Occipital lobe (tissue), 3 donors: Measurements from ENCODE around the gene CCNG2. TPM values are rescaled to one million over a fixed set of nuclear protein-coding genes. Genes with fewer than 3 reads are reported as not detected.
A peak's percentile ranks its signal among the peaks of the same experiment; 100 is the strongest.

Experiments used
- DNase-seq: peaks from one replicate; lab custom pipeline; 2025; lab: John Stamatoyannopoulos, UW
- small RNA-seq: library from RNA; depleted of rRNA; stranded (forward); fragments of <200 nt; gene quantifications from one replicate; pipeline ENCODE3, GENCODE V24; 2014
- total RNA-seq: library from RNA; depleted of rRNA; stranded (reverse); fragments of >200 nt; gene quantifications from one replicate; pipeline ENCODE4 v1.2.3, GENCODE V29; 2014

CCNG2 gene
- total RNA-seq, 1 donor from 2014 or later: 139 TPM

DNA sequence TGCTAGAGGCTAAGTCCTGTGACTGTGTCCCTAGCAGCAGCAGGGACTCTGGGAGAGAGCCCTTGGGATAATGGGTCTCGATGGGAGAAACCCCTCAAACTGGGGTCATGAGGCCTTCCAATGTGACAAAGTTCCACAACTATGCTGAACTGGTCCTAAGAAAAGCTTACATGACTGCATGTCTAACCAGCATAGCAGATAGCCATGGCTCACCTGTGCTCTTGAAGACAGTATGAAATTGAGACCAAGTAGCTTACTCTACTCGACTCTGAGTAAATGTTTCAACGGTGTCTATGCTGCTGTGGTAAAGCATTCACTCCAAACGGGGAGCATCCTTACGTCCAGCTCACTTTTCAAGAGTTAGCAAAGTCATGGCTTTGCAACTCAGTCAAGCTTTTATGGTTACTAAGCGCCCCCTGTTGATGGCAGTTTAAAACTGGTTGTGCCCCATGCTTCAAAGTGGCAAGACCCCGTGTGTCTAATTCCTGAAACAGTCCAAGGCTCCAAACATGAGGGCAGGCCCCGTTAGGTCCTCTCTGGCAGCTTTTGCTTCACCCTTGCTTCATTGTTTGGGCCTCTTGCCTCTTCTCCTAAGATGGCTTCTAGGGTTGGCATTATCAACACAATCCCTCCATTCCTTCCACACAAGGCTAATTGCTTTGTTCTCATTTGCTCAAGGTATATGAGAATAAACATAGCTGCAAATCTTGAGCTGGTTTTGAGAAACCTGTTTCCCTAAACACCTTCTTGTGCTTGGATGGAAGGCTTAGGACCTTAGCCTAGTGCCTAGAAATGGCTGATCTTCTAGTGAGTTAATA, 46.6 kb downstream of the CCNG2 start:
- DNase-seq: peak; percentile 37

GRCh38 chr4:77204621-77205020, 47.6 kb downstream of the CCNG2 start:
- DNase-seq: no peak

- DNase-seq: no peak
Measured at GRCh38 chr4:77209012-77209411, 52.0 kb downstream of the CCNG2 start.

DNA sequence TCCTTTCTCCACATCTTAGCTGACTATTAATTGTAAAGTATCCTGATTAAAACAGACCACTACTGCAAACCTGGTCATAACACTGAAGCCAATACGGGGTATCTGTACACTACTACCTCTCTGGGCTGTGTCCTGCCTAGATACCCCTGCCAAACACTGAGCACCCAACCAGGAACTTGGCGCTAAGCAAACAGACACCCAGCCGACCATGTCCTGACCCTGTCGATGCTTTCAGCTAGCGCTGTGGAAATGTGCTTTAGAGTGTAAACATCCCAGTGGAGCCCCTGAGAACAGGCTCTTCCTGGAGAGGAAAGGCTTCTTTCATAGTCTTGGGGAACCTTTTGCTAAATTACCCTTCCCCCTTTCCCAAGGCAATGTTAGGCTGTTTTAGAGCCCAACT, 52.9 kb downstream of the CCNG2 start:
- DNase-seq: no peak

GRCh38 chr4:77215107-77215506, 58.1 kb downstream of the CCNG2 start:
- DNase-seq: no peak

- DNase-seq: no peak
Measured at GRCh38 chr4:77217526-77217925, 60.5 kb downstream of the CCNG2 start.

DNA sequence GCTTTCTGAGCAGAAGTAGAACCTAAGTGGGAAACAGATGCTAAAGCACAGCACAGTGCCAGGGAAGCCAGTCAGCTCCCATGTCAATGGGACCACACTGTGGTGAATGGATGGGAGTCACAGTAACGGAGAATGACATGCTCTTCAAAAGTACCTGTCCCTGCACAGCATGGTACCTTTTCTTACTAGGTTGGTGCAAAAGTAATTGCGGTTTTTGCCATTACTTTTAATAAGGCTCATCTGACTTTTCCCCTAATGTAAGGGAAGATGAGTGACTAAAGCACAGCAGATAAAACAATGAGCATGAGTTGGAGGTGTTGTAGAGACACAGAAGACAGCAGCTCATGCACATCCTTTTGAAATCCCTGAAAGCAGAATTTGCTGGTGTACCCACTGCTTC, 62.3 kb downstream of the CCNG2 start:
- no peak for DNase-seq

Small RNA genes within 50 kb of the gene (small RNA-seq; reads per million reads assigned to genes)
- gene RNU6-1187P: not detected

Other genes starting within 250 kb of the CCNG2 start
- gene SEPTIN11, start 207.5 kb upstream of the CCNG2 start, total RNA-seq: 244 TPM
- 408 TPM for gene CCNI, start 81.2 kb upstream of the CCNG2 start, total RNA-seq